RWPE1 (cell line): ENCODE results near the gene FAM83G.

ENCODE experiments used
- CTCF ChIA-PET: fragments of 350-600 bp; sonication (Branson Sonifier 250); formaldehyde crosslinking; extraction: SDS; loops from one replicate; lab custom pipeline; 2021; lab: Yijun Ruan, JAX
- POLR2A ChIA-PET: fragments of 400-600 bp; formaldehyde crosslinking; extraction: SDS; loops from one replicate; lab custom pipeline; 2020; ENCODE audit warnings: antibody characterized with exemption; ENCODE audit not compliant: low non-redundant PET; lab: Yijun Ruan, JAX
- DNase-seq: peaks from one replicate; pipeline ENCODE4 v3.0.0; 2012; ENCODE audit warnings: low spot score
- H3K27ac ChIP-seq: fragments of 450-650 bp; 2 replicates; pipeline ENCODE4 v1.5.1; 2017
- CTCF ChIP-seq: fragments of 450-650 bp; conservative IDR thresholded peaks from 2 replicates; pipeline ENCODE4 v1.5.1; 2017; ENCODE audit warnings: low read depth, mild to moderate bottlenecking

Gene FAM83G

DNA sequence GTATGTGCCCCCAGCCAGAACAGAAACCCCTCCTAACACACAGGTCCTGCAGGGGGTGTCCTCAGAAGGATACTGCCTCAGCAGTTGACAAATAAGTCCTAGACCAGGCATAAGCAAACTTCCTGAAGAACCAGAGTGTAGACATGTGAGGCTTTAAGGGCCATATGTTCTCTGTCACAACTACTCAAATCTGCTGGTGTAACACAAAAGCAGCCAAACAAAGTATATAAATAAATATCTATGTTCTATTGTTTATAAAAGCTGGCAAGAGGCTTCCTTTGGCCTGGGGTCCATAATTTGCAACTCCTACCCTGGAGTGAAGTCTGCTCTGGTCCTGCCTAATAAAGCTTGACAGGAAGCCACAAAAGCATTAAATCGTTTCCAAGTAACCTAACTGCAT lies 9.9 kb downstream of the FAM83G start:
- no peak for DNase-seq
- no peak for TF ChIP-seq CTCF
- H3K27ac ChIP-seq: peak overlapping the region; percentile 80
- POLR2A ChIA-PET: no interaction called here
- CTCF ChIA-PET: interaction anchor here (2.1 kb wide), 1 partner anchor 34 kb away, joined by 7 read pairs; no protein-coding TSS in a partner anchor

- no peak for DNase-seq
- ChIA-PET CTCF (interaction anchor here (0.6 to 2.1 kb wide), 2 partner anchors 33 to 58 kb away, joined by 3 to 7 read pairs; no protein-coding TSS in a partner anchor), POLR2A (no interaction called here)
- peak overlapping the region; percentile 80 for H3K27ac ChIP-seq
- TF ChIP-seq CTCF: no peak
Measured at GRCh38 chr17:18993905-18994526, 10.5 kb downstream of the FAM83G start.

DNA sequence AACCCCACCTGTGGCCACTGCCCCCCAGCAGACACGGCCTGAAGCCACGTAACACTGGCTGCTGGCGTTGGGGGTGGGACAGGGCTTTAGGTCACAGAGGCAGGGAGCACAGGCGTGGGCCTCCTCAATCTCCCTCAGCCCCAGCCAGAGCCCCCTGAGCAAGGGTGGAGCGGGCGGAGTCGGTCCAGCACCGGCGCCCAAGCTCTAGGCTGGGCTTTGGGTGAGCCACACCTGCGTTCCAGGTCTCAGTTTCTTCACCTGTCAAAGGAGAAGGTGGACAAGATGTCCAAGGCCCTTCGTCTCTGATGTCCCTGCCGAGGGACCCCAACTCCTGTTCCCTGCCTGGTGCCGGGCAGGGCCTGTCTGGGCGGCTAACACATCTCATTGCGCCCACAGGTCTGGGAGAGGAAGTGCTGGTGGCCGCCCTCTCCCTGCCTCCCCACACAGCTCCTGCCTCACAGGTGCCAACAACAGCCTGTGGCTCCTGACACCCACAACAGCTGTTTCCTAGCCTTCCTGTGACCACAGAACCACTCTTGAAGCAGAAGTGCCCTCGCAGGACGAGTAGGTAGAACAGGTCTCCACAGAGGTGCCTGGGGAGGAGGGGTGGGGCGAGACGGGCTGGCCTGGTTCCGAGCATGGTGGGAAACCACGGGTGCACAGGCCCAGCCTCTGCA lies 12.0 kb downstream of the FAM83G start:
- TF ChIP-seq CTCF: no peak
- DNase-seq: no peak
- POLR2A ChIA-PET: no interaction called here
- CTCF ChIA-PET: no interaction called here
- peak overlapping the region; percentile 80 for H3K27ac ChIP-seq

DNA sequence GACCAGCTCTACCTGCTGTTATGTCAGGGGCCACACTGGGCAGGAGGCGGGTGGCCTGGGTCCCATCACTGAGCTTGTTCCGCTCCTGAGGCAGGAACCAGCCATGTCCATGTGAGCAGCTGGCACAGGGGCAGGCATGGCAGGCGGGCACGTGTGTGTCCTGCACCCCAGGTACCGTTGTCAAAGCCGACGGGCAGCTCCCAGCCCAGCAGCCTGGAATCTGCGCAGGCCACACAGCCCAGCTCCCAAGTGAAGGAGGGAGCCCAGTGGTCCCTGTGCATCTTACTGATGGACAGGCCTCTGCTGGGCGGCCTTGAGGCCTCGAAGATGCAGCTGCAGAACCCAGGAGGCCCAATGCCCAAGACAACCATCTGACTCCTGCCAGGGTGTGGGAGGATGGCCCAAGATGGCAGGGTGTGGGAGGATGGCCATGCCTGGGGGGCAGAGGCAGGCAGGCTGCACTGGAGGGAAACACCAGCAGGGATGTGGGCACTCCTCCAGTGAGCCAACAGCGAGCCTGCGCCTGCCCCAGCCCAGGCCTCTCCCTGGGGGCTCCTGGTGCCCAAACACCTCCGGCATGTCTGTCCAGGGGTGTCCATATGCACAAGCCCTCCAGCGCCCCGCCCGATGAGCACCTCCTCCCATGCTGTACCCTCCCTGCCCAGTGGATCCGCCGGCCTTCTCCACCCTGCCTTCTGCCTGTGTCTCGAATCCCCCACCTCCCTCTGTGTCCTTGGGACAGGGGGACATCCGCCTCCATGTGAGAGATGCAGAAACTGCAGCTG lies 12.8 kb downstream of the FAM83G start:
- ChIA-PET POLR2A (no interaction called here), CTCF (interaction anchor here (0.5 to 1.2 kb wide), 2 partner anchors 17 to 319 kb away, joined by 3 read pairs; no protein-coding TSS in a partner anchor)

GRCh38 chr17:18990331-18990730 lies 14.2 kb downstream of the FAM83G start:
- POLR2A ChIA-PET: interaction anchor here (0.6 kb wide), 1 partner anchor 21 kb away, joined by 3 read pairs; no protein-coding TSS in a partner anchor
- no peak for DNase-seq
- peak overlapping the region; percentile 80 for H3K27ac ChIP-seq
- CTCF ChIA-PET: interaction anchor here (0.6 kb wide), 1 partner anchor 20 kb away, joined by 3 read pairs; no protein-coding TSS in a partner anchor
- TF ChIP-seq CTCF: no peak

More for the DNA sequence above, 12.8 kb downstream of the FAM83G start:
- no peak for TF ChIP-seq CTCF
- DNase-seq: no peak
- peak overlapping the region; percentile 80 for H3K27ac ChIP-seq

GRCh38 chr17:18988546-18989173 lies 15.9 kb downstream of the FAM83G start:
- H3K27ac ChIP-seq: peak overlapping the region; percentile 80
- no peak for DNase-seq
- no peak for TF ChIP-seq CTCF
- ChIA-PET POLR2A (no interaction called here), CTCF (no interaction called here)
